Measurements from ENCODE around the gene LEMD3. TPM values are rescaled to one million over a fixed set of nuclear protein-coding genes. Genes with fewer than 3 reads are reported as not detected.

Gene LEMD3
- total RNA-seq, 1 donor from 2014 or later: 27.7 TPM

- DNase-seq (ENCODE audit: low spot score): peak; percentile 46
These were observed 962 bp downstream of the LEMD3 start for GRCh38 chr12:65170209-65170881.

DNA sequence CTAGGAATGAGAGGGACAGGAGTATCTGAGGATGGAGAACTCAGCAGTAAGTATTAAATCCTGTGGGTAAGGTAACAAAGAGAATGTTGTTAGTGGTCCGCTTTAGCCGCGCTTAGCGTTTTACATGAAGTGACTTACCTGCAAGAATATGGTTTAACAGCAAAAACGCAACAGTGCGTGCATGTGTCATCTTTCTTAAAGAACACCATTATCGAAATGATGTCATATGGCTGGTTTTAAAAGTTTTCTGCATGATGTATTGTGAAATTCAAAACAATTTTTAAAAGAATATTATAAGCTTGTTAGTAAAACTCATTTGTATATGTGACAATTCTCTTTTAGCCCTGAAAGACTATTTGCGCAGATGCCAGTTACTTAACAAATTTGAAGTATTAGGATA, 1.7 kb downstream of the LEMD3 start:
- no peak for DNase-seq (ENCODE audit: low spot score)

- no peak for DNase-seq (ENCODE audit: low spot score)
These were observed 2.5 kb downstream of the LEMD3 start for GRCh38 chr12:65171870-65172269.

DNA sequence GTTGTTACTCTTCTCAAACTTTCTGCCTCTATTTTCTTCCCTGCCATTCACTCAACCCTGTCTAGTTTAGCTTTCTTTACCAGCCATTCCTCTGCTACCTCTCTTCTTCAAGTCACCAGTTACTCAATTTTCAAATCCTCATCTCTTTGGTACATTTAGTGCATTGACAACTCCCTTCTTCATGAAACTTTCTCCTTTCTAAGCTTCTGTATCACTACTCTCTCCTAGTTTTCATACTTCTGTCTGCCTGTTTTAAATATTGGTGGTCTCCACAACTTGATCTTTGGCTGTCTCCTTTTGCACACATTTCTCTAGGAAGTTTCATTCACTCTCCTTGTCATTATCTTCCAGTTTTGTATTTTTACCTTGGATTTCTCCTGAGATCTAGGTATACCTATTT, 6.0 kb downstream of the LEMD3 start:
- no peak for DNase-seq (ENCODE audit: low spot score)

DNA sequence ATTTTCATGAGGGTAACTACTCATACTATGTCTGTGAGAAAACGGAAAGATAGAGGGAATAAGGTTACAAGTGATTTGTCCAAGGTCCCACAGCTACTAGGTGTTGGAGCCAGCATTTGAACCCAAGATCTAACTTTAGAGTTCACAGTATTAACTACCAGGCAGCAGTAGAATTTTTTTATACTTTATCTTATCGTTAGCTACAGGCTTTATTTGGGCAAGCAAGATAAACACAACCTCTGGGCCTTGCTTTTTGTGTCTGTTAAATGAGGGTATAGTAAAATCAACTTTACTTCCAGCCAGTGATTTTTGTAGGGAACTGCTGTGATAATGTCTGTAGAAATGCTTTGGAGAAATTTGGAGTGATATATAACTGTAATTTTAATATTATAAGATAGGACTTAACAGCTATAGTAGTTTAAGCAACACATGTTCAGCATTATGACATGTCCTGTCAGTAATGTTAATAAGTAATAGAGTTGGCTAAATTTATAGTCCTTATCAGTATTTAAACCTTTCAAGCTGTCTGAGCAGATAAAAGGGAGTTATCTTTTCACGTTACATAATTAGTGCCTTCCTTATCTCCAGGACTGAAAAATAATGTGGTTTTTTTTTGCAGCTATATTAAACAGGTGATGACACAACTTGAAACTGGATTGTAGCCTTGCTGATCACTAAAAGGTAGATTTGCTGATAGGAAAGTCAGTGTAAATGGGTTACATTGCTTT, 12.8 kb downstream of the LEMD3 start:
- DNase-seq (ENCODE audit: low spot score): no peak

- no peak for DNase-seq (ENCODE audit: low spot score)
These were observed 14.9 kb downstream of the LEMD3 start for GRCh38 chr12:65184176-65184857.

DNA sequence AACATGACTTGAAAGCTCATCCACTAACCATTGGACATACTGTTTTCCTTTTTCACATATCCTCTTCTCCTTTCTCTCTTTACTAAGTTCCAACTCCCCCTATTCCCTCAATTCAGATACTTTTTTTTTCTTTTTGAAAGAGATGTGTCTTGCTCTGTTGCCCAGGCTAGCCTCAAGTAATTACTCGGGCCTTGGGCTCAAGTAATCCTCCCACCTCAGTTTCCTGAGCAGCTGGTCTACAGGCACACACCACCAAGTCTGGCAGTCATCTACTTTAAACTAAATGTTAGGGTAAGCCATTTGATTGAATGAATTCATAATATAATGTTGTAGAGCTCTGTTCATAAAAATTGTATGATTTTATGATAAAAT, 15.5 kb downstream of the LEMD3 start:
- DNase-seq (ENCODE audit: low spot score): no peak

DNA sequence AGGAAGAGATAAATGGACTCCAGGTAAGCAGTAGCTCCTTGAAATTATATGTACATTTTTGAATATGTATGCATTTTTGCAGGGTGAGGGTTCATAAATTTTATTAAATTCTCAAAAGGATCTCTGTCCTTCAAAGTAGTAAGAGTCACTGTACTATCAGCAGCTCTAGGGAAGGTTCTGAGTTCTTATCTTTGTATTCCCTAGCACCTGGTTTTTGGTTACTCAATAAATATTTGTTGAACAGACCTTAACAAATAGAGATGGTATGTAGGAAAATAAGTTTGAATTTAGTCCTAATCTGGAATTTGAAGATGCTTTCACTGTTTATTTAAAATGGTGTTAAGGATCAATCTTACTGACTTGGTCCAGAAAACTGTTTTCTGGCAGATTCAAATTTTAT, 18.3 kb downstream of the LEMD3 start:
- no peak for DNase-seq (ENCODE audit: low spot score)

DNA sequence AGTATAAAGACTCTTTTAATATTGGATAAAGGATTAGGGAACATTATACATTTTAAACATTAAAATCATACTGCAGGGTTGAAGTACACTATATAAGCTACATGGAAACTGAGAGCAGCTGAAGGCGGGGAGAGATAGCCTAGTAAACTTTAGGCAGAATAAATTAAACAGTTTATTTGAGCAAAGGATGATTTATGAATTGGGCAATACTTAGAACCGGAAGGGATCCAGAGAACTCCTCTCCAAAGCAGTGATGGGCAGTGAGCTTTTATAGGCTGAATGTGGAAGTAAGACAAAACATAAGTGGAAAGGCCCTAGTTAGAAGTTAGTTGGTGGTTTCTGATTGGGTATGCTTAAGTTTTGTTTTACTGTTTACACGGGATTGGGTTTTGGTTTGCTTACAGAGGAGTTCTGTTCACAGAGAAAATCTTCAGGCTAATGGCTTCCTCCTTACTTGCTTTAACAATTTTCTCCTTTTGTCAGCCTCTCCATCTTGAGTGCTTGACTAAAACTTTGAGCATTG, 18.9 kb downstream of the LEMD3 start:
- DNase-seq (ENCODE audit: low spot score): no peak

DNA sequence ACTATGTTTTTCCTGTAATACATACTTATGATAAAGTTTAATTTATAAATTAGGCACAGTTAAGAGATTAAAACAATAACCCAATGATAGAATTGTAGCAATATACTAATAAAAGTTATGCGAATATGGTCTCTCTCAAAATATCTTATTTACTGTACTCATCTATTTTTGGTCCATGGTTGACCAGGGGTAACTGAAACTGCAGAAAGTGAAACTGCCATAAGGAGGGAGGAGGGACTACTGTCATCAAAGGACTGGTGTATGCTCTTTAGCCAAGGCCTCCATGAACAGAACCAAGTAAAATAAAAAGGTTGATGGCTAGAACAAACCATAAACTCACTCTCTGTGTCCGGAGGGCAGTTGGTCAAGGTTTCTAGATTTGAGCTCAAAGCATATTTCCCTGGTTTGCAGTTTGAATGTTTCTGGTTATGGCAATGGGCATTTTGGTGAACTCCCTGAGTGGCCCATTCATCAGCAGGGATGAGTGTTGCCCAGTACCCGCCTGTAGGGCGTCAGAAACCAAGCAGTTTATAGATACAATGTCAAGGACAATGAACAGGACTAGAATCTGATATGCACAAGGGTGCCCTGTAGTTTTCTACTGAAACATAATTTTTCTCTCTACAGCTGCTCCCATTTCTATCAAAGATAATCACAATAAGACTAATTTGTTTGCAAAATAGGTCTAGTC, 19.8 kb downstream of the LEMD3 start:
- DNase-seq (ENCODE audit: low spot score): no peak

DNA sequence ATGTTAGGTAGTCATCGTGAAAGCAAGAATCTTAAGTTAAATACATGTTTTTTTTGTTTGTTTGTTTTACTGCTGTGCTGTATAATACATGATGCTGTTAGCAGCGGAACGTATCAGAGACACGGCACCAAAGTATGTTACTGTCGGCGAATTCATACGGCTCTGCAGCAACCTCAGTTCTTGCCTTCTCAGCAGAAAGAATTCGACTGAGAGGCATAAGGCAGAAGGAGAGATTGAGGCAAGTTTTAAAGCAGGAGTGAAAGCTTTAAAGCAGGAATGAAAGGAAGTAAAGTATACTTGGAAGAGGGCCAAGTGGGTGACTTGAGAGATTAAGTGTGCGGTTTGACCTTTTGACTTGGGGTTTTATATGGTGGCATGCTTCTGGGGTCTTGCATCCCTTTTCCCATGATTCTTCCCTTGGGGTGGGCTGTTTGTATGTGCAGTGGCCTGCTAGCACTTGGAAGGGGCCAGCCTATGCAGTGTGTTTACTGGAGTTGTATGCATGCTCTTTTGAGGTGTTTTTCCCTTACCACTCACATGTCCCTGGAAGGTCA, 23.7 kb downstream of the LEMD3 start:
- DNase-seq (ENCODE audit: low spot score): no peak

DNA sequence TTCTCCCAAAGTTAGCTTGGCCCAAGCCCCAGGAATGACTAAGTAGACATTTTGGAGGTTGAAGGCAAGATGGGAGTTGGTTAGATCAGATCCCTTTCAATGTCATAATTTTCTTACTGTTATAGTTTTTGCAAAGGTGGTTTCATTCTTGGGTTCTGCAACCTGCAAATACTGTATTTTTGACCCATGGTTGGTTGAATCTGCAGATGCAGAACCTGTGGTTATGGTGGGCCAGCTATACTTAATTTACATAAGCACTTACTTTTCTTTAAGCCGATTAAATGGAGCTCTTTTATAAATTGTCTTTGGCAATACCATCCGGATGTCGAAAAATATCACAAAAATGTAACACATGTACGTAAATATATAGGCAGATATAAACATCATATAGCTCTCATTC, 25.6 kb downstream of the LEMD3 start:
- DNase-seq (ENCODE audit: low spot score): no peak

- DNase-seq (ENCODE audit: low spot score): no peak
These were observed 26.1 kb downstream of the LEMD3 start for GRCh38 chr12:65195387-65196055.

- DNase-seq (ENCODE audit: low spot score): no peak
These were observed 27.6 kb downstream of the LEMD3 start for GRCh38 chr12:65196762-65197567.

GRCh38 chr12:65199604-65200003, 30.2 kb downstream of the LEMD3 start:
- no peak for DNase-seq (ENCODE audit: low spot score)

DNA sequence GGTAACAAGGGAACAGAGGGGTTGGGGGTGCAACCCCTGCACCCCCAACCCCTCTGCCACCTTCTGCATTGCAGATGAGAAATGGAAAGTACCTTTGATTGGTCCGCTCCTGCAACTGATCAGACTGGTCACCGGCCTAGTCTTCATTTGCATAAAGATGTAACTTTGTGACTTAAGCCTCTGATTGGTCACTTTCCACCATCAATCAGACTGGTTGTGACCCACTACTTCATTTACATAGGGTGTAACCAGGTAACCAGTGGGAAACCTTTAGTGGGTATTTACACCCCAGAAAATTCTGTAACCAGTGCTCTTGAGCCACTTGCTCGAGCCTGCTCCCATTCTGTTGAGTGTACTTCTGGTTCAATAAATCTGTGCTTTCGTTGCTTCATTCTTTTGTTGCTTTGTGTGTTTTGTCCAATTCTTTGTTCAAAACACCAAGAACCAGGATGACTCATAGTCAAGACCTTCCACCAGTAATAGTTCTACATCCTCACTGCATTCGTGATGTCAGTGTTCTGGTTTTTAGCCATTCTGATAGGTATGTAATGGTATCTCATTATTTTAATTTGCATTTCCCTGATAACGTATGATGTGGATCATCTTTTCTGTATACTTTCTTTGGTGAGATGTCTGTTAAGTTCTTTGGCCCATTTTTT, 30.8 kb downstream of the LEMD3 start:
- no peak for DNase-seq (ENCODE audit: low spot score)

DNA sequence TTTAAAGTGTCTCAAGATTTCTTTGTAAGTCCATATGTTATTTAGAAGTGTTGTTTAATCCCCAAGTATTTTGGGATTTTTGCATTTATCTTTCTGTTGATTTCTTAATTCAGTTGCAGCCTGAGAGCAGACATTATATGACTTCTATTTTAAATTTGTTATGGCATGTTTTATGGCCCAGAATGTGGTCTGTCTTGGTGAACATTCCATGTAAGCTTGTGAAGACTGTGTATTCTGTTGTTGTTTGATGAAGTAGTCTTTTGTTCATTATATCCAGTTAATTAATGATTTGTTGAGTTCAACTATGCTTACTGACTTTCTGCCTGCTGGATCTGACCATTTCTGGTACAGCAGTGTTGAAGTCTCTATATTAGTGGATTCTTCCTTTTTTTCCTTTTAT, 34.0 kb downstream of the LEMD3 start:
- DNase-seq (ENCODE audit: low spot score): no peak

GRCh38 chr12:65204886-65205525, 35.6 kb downstream of the LEMD3 start:
- DNase-seq (ENCODE audit: low spot score): no peak

DNA sequence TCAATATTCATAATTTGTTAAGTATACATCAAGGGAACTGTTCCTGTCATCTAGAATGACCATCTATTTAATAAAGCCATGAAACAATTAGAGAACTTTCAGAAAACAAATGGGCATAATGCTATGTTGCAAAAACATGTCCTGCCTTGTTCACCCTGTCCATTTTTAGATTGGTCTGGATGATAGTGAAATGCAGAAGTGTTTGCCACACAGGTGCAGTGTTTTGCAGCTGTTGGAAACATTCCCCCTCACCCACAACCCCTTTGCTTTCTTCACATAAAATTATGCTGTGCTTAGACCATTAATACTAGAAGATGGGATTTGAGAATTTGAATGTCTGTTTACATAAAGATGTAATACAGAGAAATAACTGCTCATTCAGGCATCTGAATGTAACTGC, 36.5 kb downstream of the LEMD3 start:
- no peak for DNase-seq (ENCODE audit: low spot score)

Data from mucosa of gallbladder (tissue), 1 donor.